PC-9 (cell line): Measurements from ENCODE around the gene CACNB4. TPM values are rescaled to one million over a fixed set of nuclear protein-coding genes. Genes with fewer than 3 reads are reported as not detected.

Experiments used
- BruUV-seq: library from RNA; stranded (reverse); fragments of 400-500 nt; replicated peaks from 2 replicates; lab custom pipeline; 2021; lab: Mats Ljungman, UMichigan
- CTCF ChIA-PET: fragments of 300-600 bp; sonication (Branson Sonifier 250); formaldehyde crosslinking; loops from one replicate; lab custom pipeline; 2022; ENCODE audit warnings: antibody characterized with exemption; lab: Charles Lee
- POLR2A ChIA-PET: fragments of 300-600 bp; sonication (Branson Sonifier 250); formaldehyde crosslinking; loops from one replicate; lab custom pipeline; 2022; ENCODE audit warnings: antibody characterized with exemption; ENCODE audit not compliant: unreplicated experiment; lab: Charles Lee
- DNase-seq, 2 experiments: peaks; one replicate each; pipeline versions ENCODE4 v3.0.0 to v3.0.0-alpha.2; 2015 to 2022; ENCODE audit warnings: mixed read lengths in 1 of 2
- H2AFZ ChIP-seq: fragments of 200-600 bp; sonication (generic); 2 replicates; pipeline ENCODE4 v1.8.1; 2017; ENCODE audit warnings: antibody characterized with exemption
- H3F3A ChIP-seq: fragments of 200-600 bp; sonication (generic); 2 replicates; pipeline ENCODE4 v1.8.1; 2017; ENCODE audit warnings: antibody characterized with exemption, mild to moderate bottlenecking, low read depth; ENCODE audit not compliant: insufficient read depth
- H3K27ac ChIP-seq: fragments of 200-600 bp; sonication (generic); 2 replicates; pipeline ENCODE4 v1.6.1; 2016; ENCODE audit warnings: mixed run types
- H3K27me3 ChIP-seq: fragments of 200-600 bp; sonication (generic); 2 replicates; pipeline ENCODE4 v1.6.1; 2016; ENCODE audit warnings: low read depth, mixed run types; ENCODE audit not compliant: insufficient read depth
- H3K36me3 ChIP-seq: fragments of 200-600 bp; sonication (generic); 2 replicates; pipeline ENCODE4 v1.6.1; 2016; ENCODE audit warnings: low read depth, mixed run types
- H3K4me1 ChIP-seq: fragments of 200-600 bp; sonication (generic); replicated peaks from 2 replicates; pipeline ENCODE4 v1.6.1; 2016; ENCODE audit warnings: mixed run types; ENCODE audit not compliant: insufficient read depth
- H3K4me2 ChIP-seq: fragments of 200-600 bp; sonication (generic); 2 replicates; pipeline ENCODE4 v1.6.1; 2017; ENCODE audit warnings: mixed run types
- H3K4me3 ChIP-seq: fragments of 200-600 bp; sonication (generic); 2 replicates; pipeline ENCODE4 v1.6.1; 2016; ENCODE audit warnings: mixed run types
- H3K79me2 ChIP-seq: fragments of 200-600 bp; sonication (generic); 2 replicates; pipeline ENCODE4 v1.6.1; 2017; ENCODE audit warnings: low read depth, mixed run types
- H3K9me2 ChIP-seq: fragments of 200-600 bp; sonication (generic); 2 replicates; pipeline ENCODE4 v1.8.1; 2017; ENCODE audit warnings: mild to moderate bottlenecking; ENCODE audit not compliant: insufficient read depth
- H3K9me3 ChIP-seq: fragments of 200-600 bp; sonication (generic); 2 replicates; pipeline ENCODE4 v1.8.1; 2016; ENCODE audit warnings: low read depth; ENCODE audit not compliant: insufficient read depth
- H4K20me1 ChIP-seq: fragments of 200-600 bp; sonication (generic); 2 replicates; pipeline ENCODE4 v1.8.1; 2017; ENCODE audit not compliant: insufficient read depth
- EZH2 ChIP-seq: fragments of 200-600 bp; sonication (generic); IDR thresholded peaks from 2 replicates; pipeline ENCODE4 v1.8.0; 2017; ENCODE audit warnings: antibody characterized with exemption, low read depth
- intact Hi-C: fragments of 100-400 bp; cut with micrococcal nuclease; formaldehyde crosslinking; loops from one replicate; pipeline ENCODE4 v1.10.0; 2022; ENCODE audit not compliant: unreplicated experiment
- total RNA-seq: library from RNA; stranded (reverse); gene quantifications from 2 replicates; pipeline ENCODE4 v1.2.3, GENCODE V29; 2021
- TF ChIP-seq, protein P1 (sequence below): fragments of 200-600 bp; sonication (generic); conservative IDR thresholded peaks from 2 replicates; pipeline ENCODE4 v1.6.1; 2017; ENCODE audit warnings: mixed run types, antibody characterized with exemption, mild to moderate bottlenecking, moderate library complexity

CACNB4 gene
- total RNA-seq, 1 experiment from 2014 or later = 0.98 TPM

- Histone ChIP-seq H3K4me1 (no peaks in the 10 kb centered on the region), H3K9me3 (no peaks in the 10 kb centered on the region), H3K4me3 (no peak overlapping the region), H3K9me2 (no peaks in the 10 kb centered on the region), H3K27ac (no peak overlapping the region), H4K20me1 (peaks cover 4% of the 10 kb centered on the region; the same call in 1 of the 2 replicates), H3K4me2 (no peak overlapping the region), H3F3A (no peaks in the 10 kb centered on the region), H3K27me3 (no peaks in the 10 kb centered on the region), H3K36me3 (0 out of 2 replicates have a peak, but pooled peaks cover 3% of the 10 kb centered on the region), H2AFZ (no peak overlapping the region), H3K79me2 (no peaks in the 10 kb centered on the region)
- intact Hi-C loops = no loop called here
- DNase-seq = no peak
- CTCF ChIA-PET = interaction anchor here (0.6 kb wide), 1 partner anchor 42 kb away, joined by 10 read pairs; no protein-coding TSS in a partner anchor
- POLR2A ChIA-PET = no interaction called here
- BruUV-seq = no TSS peak
- no peak for TF ChIP-seq EZH2
- TF ChIP-seq, protein P1, sequence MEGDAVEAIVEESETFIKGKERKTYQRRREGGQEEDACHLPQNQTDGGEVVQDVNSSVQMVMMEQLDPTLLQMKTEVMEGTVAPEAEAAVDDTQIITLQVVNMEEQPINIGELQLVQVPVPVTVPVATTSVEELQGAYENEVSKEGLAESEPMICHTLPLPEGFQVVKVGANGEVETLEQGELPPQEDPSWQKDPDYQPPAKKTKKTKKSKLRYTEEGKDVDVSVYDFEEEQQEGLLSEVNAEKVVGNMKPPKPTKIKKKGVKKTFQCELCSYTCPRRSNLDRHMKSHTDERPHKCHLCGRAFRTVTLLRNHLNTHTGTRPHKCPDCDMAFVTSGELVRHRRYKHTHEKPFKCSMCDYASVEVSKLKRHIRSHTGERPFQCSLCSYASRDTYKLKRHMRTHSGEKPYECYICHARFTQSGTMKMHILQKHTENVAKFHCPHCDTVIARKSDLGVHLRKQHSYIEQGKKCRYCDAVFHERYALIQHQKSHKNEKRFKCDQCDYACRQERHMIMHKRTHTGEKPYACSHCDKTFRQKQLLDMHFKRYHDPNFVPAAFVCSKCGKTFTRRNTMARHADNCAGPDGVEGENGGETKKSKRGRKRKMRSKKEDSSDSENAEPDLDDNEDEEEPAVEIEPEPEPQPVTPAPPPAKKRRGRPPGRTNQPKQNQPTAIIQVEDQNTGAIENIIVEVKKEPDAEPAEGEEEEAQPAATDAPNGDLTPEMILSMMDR = no peak
Observed at GRCh38 chr2:151805343-151805742, 293.5 kb downstream of the CACNB4 start.

- Histone ChIP-seq H2AFZ (no peak overlapping the region), H3K4me1 (no peaks in the 10 kb centered on the region), H3K4me2 (no peak overlapping the region), H3K27ac (no peak overlapping the region), H3K27me3 (no peaks in the 10 kb centered on the region), H3K4me3 (no peak overlapping the region), H3K79me2 (no peaks in the 10 kb centered on the region), H3K9me3 (no peaks in the 10 kb centered on the region), H3K9me2 (no peaks in the 10 kb centered on the region), H4K20me1 (peaks cover 4% of the 10 kb centered on the region; the same call in 1 of the 2 replicates), H3K36me3 (0 out of 2 replicates have a peak, but pooled peaks cover 3% of the 10 kb centered on the region), H3F3A (no peaks in the 10 kb centered on the region)
- intact Hi-C loops = no loop called here
- DNase-seq = no peak
- ChIA-PET CTCF (no interaction called here), POLR2A (no interaction called here)
- TF ChIP-seq, protein P1 = no peak
- no peak for TF ChIP-seq EZH2
- BruUV-seq = no TSS peak
Observed at GRCh38 chr2:151803811-151804210, 295.0 kb downstream of the CACNB4 start.

DNA sequence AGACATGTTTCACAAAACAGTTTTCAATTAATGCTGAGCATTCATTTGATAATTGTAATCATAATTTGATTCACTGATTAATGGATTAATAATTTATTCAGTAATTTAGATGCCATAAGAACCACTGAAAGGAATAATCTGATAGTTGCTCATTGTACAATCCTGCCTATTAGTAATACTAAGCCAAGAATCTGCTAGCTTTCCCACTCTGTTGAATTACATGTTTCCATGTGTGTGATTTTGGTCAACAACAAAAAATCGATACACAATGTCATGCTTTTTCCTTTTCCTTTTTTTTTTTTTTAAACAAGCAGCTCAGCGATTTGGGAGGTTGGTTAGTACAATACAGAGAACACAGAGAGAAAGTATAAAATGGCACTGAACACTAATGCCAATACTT, 296.5 kb downstream of the CACNB4 start:
- TF ChIP-seq, protein P1 = no peak
- no peak for TF ChIP-seq EZH2
- intact Hi-C loops = no loop called here
- H3K9me3 ChIP-seq = no peaks in the 10 kb centered on the region
- H3F3A ChIP-seq = no peaks in the 10 kb centered on the region
- POLR2A ChIA-PET = no interaction called here
- H3K4me3 ChIP-seq = no peak overlapping the region
- no peak overlapping the region for H2AFZ ChIP-seq
- H4K20me1 ChIP-seq = peaks cover 2% of the 10 kb centered on the region; the same call in 1 of the 2 replicates
- no peak overlapping the region for H3K27ac ChIP-seq
- H3K9me2 ChIP-seq = no peaks in the 10 kb centered on the region
- no peaks in the 10 kb centered on the region for H3K79me2 ChIP-seq
- BruUV-seq = no TSS peak
- no peak overlapping the region for H3K4me2 ChIP-seq
- H3K4me1 ChIP-seq = no peaks in the 10 kb centered on the region
- DNase-seq = no peak
- 0 out of 2 replicates have a peak, but pooled peaks cover 3% of the 10 kb centered on the region for H3K36me3 ChIP-seq
- no peaks in the 10 kb centered on the region for H3K27me3 ChIP-seq
- CTCF ChIA-PET = no interaction called here
